ENCODE results near the gene PIK3C2G.

PIK3C2G gene

GRCh38 chr12:18224745-18225144, 36.6 kb upstream of the PIK3C2G start:
- H3K4me1 ChIP-seq (ENCODE audit: control insufficient read depth in 1 of 2, insufficient read depth in 2 of 2, low read length in 2 of 2): no peaks in the 10 kb centered on the region
- H3K27ac ChIP-seq (ENCODE audit: low read depth, low read length): no peak overlapping the region
- DNase-seq: peak in 1 of 2 donors; percentile 7
- no peak overlapping the region for H4K12ac ChIP-seq (ENCODE audit: low read depth, low read length)
- no peak overlapping the region for H4K91ac ChIP-seq (ENCODE audit: low read depth, low read length)
- no peak overlapping the region for H3K9ac ChIP-seq (ENCODE audit: low read length)
- H2AK5ac ChIP-seq (ENCODE audit: low read length): no peak overlapping the region
- no peak overlapping the region for H3K23ac ChIP-seq (ENCODE audit: low read length)
- H3K18ac ChIP-seq (ENCODE audit: low read length): no peak overlapping the region
- H3K27me3 ChIP-seq (ENCODE audit: insufficient read depth, low read length): no peaks in the 10 kb centered on the region
- no peaks in the 10 kb centered on the region for H3K36me3 ChIP-seq (ENCODE audit: control insufficient read depth in 1 of 2, insufficient read depth in 2 of 2, low read length in 2 of 2)
- H3K4me3 ChIP-seq (ENCODE audit: low read depth, low read length): no peak overlapping the region
- no peaks in the 10 kb centered on the region for H3K79me1 ChIP-seq (ENCODE audit: low read length)
- H2BK120ac ChIP-seq (ENCODE audit: insufficient read depth, low read length, poor library complexity): no peak overlapping the region
- H3K79me2 ChIP-seq (ENCODE audit: control insufficient read depth, insufficient read depth, low read length, poor library complexity): no peaks in the 10 kb centered on the region
- H2BK5ac ChIP-seq (ENCODE audit: low read depth, low read length, poor library complexity): no peak overlapping the region
- no peak overlapping the region for H3K14ac ChIP-seq (ENCODE audit: low read length)
- no peaks in the 10 kb centered on the region for H3K9me3 ChIP-seq (ENCODE audit: insufficient read depth, low read depth, low read length)
- H2BK12ac ChIP-seq (ENCODE audit: low read length): no peak overlapping the region
- no peak overlapping the region for H4K8ac ChIP-seq (ENCODE audit: low read depth, low read length)
- no peak overlapping the region for H2AFZ ChIP-seq (ENCODE audit: insufficient read depth, low read length, poor library complexity)
- no peak overlapping the region for H3K4ac ChIP-seq (ENCODE audit: low read depth, low read length)
- H3K4me2 ChIP-seq (ENCODE audit: low read length): no peak overlapping the region

GRCh38 chr12:18239526-18239925, 21.8 kb upstream of the PIK3C2G start:
- H3K79me2 ChIP-seq (ENCODE audit: control insufficient read depth, insufficient read depth, low read length, poor library complexity): no peaks in the 10 kb centered on the region
- H4K8ac ChIP-seq (ENCODE audit: low read depth, low read length): no peak overlapping the region
- no peaks in the 10 kb centered on the region for H3K27me3 ChIP-seq (ENCODE audit: insufficient read depth, low read length)
- H3K4me3 ChIP-seq (ENCODE audit: low read depth, low read length): no peak overlapping the region
- H2BK120ac ChIP-seq (ENCODE audit: insufficient read depth, low read length, poor library complexity): no peak overlapping the region
- H3K14ac ChIP-seq (ENCODE audit: low read length): no peak overlapping the region
- H2BK12ac ChIP-seq (ENCODE audit: low read length): no peak overlapping the region
- no peak overlapping the region for H4K91ac ChIP-seq (ENCODE audit: low read depth, low read length)
- no peak overlapping the region for H3K18ac ChIP-seq (ENCODE audit: low read length)
- H3K23ac ChIP-seq (ENCODE audit: low read length): no peak overlapping the region
- WGBS (ENCODE audit: extremely low coverage, insufficient coverage, insufficient read length): no CpG with 5 or more reads among the region's 1 CpG
- no peak overlapping the region for H4K12ac ChIP-seq (ENCODE audit: low read depth, low read length)
- H2AK5ac ChIP-seq (ENCODE audit: low read length): no peak overlapping the region
- H2AFZ ChIP-seq (ENCODE audit: insufficient read depth, low read length, poor library complexity): no peak overlapping the region
- H3K79me1 ChIP-seq (ENCODE audit: low read length): no peaks in the 10 kb centered on the region
- no peaks in the 10 kb centered on the region for H3K4me1 ChIP-seq (ENCODE audit: control insufficient read depth in 1 of 2, insufficient read depth in 2 of 2, low read length in 2 of 2)
- no peak overlapping the region for H3K9ac ChIP-seq (ENCODE audit: low read length)
- no peak overlapping the region for H3K27ac ChIP-seq (ENCODE audit: low read depth, low read length)
- H3K4me2 ChIP-seq (ENCODE audit: low read length): no peak overlapping the region
- DNase-seq: no peak
- H3K4ac ChIP-seq (ENCODE audit: low read depth, low read length): no peak overlapping the region
- H3K36me3 ChIP-seq (ENCODE audit: control insufficient read depth in 1 of 2, insufficient read depth in 2 of 2, low read length in 2 of 2): no peaks in the 10 kb centered on the region
- no peaks in the 10 kb centered on the region for H3K9me3 ChIP-seq (ENCODE audit: insufficient read depth, low read depth, low read length)
- no peak overlapping the region for H2BK5ac ChIP-seq (ENCODE audit: low read depth, low read length, poor library complexity)

DNA sequence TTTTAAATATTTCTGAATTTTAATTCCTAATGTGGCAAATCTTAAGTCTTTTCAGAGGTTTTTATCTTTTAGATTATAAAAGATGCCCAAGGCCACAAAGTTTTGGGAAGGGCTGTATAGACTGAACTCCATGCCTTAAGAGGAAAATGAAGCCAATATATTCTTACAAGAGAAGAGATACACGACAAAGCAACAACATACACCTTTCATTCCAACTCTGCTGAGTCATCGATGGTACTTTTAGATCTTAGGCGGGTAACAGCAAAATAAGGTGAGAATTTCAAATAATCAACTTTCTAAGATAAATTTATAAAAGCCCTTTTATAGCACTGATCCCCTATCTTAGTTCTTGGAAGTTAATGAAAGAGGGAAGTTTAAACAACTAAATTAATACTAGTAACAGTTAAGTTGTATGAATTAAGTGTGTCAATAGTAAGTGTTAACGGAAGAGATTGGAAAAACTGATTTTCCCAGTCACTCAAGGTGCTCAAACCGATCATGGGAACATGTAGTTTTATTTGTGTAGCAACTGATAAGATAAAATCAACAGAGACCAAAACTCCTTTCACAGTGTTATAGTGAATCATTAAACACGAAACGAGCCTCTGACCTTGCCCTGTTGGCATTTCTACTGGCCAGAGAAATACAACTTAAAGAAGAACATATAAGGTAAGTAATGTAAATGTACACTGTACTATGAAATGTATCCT, 18.8 kb upstream of the PIK3C2G start:
- Histone ChIP-seq H3K36me3 (ENCODE audit: control insufficient read depth in 1 of 2, insufficient read depth in 2 of 2, low read length in 2 of 2) (no peaks in the 10 kb centered on the region), H3K79me2 (ENCODE audit: control insufficient read depth, insufficient read depth, low read length, poor library complexity) (no peaks in the 10 kb centered on the region), H2AK5ac (ENCODE audit: low read length) (no peak overlapping the region), H3K9me3 (ENCODE audit: insufficient read depth, low read depth, low read length) (no peaks in the 10 kb centered on the region), H4K91ac (ENCODE audit: low read depth, low read length) (no peak overlapping the region), H3K79me1 (ENCODE audit: low read length) (no peaks in the 10 kb centered on the region), H3K23ac (ENCODE audit: low read length) (no peak overlapping the region), H3K14ac (ENCODE audit: low read length) (no peak overlapping the region), H3K4me3 (ENCODE audit: low read depth, low read length) (no peak overlapping the region), H2BK120ac (ENCODE audit: insufficient read depth, low read length, poor library complexity) (no peak overlapping the region), H4K12ac (ENCODE audit: low read depth, low read length) (no peak overlapping the region), H3K4me1 (ENCODE audit: control insufficient read depth in 1 of 2, insufficient read depth in 2 of 2, low read length in 2 of 2) (no peaks in the 10 kb centered on the region), H3K9ac (ENCODE audit: low read length) (no peak overlapping the region), H4K8ac (ENCODE audit: low read depth, low read length) (no peak overlapping the region), H2BK5ac (ENCODE audit: low read depth, low read length, poor library complexity) (no peak overlapping the region), H3K27ac (ENCODE audit: low read depth, low read length) (no peak overlapping the region), H3K27me3 (ENCODE audit: insufficient read depth, low read length) (no peaks in the 10 kb centered on the region), H2AFZ (ENCODE audit: insufficient read depth, low read length, poor library complexity) (no peak overlapping the region), H2BK12ac (ENCODE audit: low read length) (no peak overlapping the region), H3K18ac (ENCODE audit: low read length) (no peak overlapping the region), H3K4me2 (ENCODE audit: low read length) (no peak overlapping the region), H3K4ac (ENCODE audit: low read depth, low read length) (no peak overlapping the region)
- WGBS (ENCODE audit: extremely low coverage, insufficient coverage, insufficient read length): no CpG with 5 or more reads among the region's 7 CpGs
- DNase-seq: peak in 1 of 2 donors; percentile 14

GRCh38 chr12:18243238-18243637, 18.1 kb upstream of the PIK3C2G start:
- H3K9ac ChIP-seq (ENCODE audit: low read length): no peak overlapping the region
- H2AK5ac ChIP-seq (ENCODE audit: low read length): no peak overlapping the region
- H2BK5ac ChIP-seq (ENCODE audit: low read depth, low read length, poor library complexity): no peak overlapping the region
- H2BK120ac ChIP-seq (ENCODE audit: insufficient read depth, low read length, poor library complexity): no peak overlapping the region
- no peaks in the 10 kb centered on the region for H3K79me2 ChIP-seq (ENCODE audit: control insufficient read depth, insufficient read depth, low read length, poor library complexity)
- no peak overlapping the region for H2BK12ac ChIP-seq (ENCODE audit: low read length)
- H3K18ac ChIP-seq (ENCODE audit: low read length): no peak overlapping the region
- no peak overlapping the region for H2AFZ ChIP-seq (ENCODE audit: insufficient read depth, low read length, poor library complexity)
- no peak overlapping the region for H3K27ac ChIP-seq (ENCODE audit: low read depth, low read length)
- DNase-seq: no peak
- H3K4ac ChIP-seq (ENCODE audit: low read depth, low read length): no peak overlapping the region
- H3K27me3 ChIP-seq (ENCODE audit: insufficient read depth, low read length): no peaks in the 10 kb centered on the region
- H3K4me2 ChIP-seq (ENCODE audit: low read length): no peak overlapping the region
- H3K4me1 ChIP-seq (ENCODE audit: control insufficient read depth in 1 of 2, insufficient read depth in 2 of 2, low read length in 2 of 2): no peaks in the 10 kb centered on the region
- no peak overlapping the region for H3K4me3 ChIP-seq (ENCODE audit: low read depth, low read length)
- H4K8ac ChIP-seq (ENCODE audit: low read depth, low read length): no peak overlapping the region
- no peak overlapping the region for H3K23ac ChIP-seq (ENCODE audit: low read length)
- H3K14ac ChIP-seq (ENCODE audit: low read length): no peak overlapping the region
- no peak overlapping the region for H4K91ac ChIP-seq (ENCODE audit: low read depth, low read length)
- no peaks in the 10 kb centered on the region for H3K79me1 ChIP-seq (ENCODE audit: low read length)
- H3K9me3 ChIP-seq (ENCODE audit: insufficient read depth, low read depth, low read length): no peaks in the 10 kb centered on the region
- no peak overlapping the region for H4K12ac ChIP-seq (ENCODE audit: low read depth, low read length)
- H3K36me3 ChIP-seq (ENCODE audit: control insufficient read depth in 1 of 2, insufficient read depth in 2 of 2, low read length in 2 of 2): no peaks in the 10 kb centered on the region
